Neural crest cell (in vitro differentiated cells): ENCODE data around the gene HMCN2. TPM values are rescaled to one million over a fixed set of nuclear protein-coding genes. Genes with fewer than 3 reads are reported as not detected.

Source experiments
- DNase-seq: peaks from one replicate; pipeline ENCODE4 v3.0.0; 2021; ENCODE audit warnings: low read depth, mixed read lengths, low spot score
- H3K27ac Mint-ChIP-seq: one replicate; pipeline ENCODE4 v1.8.0; 2021; ENCODE audit warnings: mild to moderate bottlenecking, mixed read lengths; ENCODE audit not compliant: unreplicated experiment
- H3K27me3 Mint-ChIP-seq: 2 replicates; pipeline ENCODE4 v1.8.0; 2021; ENCODE audit warnings: low read depth, mild to moderate bottlenecking, mixed read lengths
- H3K36me3 Mint-ChIP-seq: 2 replicates; pipeline ENCODE4 v1.8.0; 2021; ENCODE audit warnings: low read depth, mild to moderate bottlenecking, mixed read lengths
- H3K4me1 Mint-ChIP-seq: 2 replicates; pipeline ENCODE4 v1.8.0; 2021; ENCODE audit warnings: mixed read lengths
- H3K4me3 Mint-ChIP-seq: one replicate; pipeline ENCODE4 v1.8.0; 2021; ENCODE audit warnings: mild to moderate bottlenecking, mixed read lengths
- H3K9me3 Mint-ChIP-seq: 2 replicates; pipeline ENCODE4 v1.8.0; 2021; ENCODE audit warnings: mixed read lengths
- total RNA-seq: library from RNA; stranded (reverse); gene quantifications from 2 replicates; pipeline ENCODE4 v1.2.1, GENCODE V29; 2021
- TF ChIP-seq, protein P1 (sequence below): fragments of 200-600 bp; sonication (generic); conservative IDR thresholded peaks from 2 replicates; pipeline ENCODE4 v1.5.0; 2021; ENCODE audit warnings: antibody characterized with exemption, mild to moderate bottlenecking

Gene HMCN2
- total RNA-seq, 1 donor from 2014 or later: not detected

DNA sequence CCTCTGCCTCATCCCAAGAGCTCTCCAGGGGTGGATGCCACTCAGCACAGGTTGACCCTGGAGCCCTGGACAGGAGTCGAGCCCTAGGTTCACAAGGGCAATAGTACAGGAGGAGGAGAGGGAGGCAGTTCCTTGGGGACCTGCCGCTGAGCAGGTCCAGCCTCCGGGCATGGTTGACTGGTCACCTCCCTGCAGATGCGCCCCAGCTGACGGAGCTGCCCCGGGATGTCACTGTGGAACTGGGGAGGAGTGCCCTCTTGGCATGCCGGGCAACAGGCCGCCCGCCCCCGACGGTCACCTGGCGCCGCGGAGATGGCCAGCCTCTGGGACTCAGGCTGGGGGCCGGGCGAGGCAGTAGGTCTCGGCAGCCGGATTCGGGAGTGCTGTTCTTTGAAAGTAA, 53.7 kb downstream of the HMCN2 start:
- H3K36me3 Mint-ChIP-seq: no peaks in the 10 kb centered on the region
- TF ChIP-seq, protein P1, sequence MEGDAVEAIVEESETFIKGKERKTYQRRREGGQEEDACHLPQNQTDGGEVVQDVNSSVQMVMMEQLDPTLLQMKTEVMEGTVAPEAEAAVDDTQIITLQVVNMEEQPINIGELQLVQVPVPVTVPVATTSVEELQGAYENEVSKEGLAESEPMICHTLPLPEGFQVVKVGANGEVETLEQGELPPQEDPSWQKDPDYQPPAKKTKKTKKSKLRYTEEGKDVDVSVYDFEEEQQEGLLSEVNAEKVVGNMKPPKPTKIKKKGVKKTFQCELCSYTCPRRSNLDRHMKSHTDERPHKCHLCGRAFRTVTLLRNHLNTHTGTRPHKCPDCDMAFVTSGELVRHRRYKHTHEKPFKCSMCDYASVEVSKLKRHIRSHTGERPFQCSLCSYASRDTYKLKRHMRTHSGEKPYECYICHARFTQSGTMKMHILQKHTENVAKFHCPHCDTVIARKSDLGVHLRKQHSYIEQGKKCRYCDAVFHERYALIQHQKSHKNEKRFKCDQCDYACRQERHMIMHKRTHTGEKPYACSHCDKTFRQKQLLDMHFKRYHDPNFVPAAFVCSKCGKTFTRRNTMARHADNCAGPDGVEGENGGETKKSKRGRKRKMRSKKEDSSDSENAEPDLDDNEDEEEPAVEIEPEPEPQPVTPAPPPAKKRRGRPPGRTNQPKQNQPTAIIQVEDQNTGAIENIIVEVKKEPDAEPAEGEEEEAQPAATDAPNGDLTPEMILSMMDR: no peak

DNA sequence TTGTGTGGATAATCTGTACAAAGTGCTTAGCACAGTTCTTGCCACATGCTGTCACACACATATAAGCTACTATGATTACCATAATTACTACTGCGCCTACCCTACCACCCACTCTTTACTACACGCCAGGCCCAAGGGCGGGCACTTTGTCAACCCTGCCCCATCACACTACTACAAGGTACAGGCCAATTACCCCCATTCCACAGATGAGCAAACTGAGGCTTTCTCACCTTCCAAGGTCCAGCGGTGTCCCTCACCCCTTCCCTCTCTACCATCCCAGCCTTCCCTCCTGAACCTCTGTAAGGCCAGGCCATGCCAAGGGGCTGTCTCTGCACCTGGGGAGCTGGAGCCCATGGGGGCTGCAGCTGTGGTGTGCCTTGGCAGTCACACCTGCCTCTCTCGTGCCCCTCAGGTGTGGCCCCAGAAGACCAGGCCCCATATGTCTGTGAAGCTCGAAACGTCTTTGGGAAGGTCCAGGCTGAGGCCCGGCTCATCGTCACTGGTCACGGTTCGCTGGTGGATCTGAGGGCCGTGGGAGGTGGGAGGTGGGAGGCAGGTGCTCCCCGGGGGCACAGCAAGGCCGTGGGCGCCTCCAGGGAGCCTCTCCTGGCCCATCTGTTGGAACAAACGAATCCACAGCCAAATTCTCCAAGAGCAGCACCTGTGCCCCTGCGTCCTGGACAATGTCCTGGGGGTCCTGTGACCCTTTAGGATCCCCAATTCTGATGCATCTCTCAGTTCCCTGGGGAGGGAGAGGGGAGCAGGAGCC, 54.6 kb downstream of the HMCN2 start:
- Mint-ChIP-seq H3K4me1 (peaks cover 13% of the 10 kb centered on the region), H3K36me3 (no peaks in the 10 kb centered on the region), H3K9me3 (no peaks in the 10 kb centered on the region), H3K4me3 (no peak overlapping the region), H3K27ac (no peak overlapping the region), H3K27me3 (peaks cover 62% of the 10 kb centered on the region)
- no peak for DNase-seq
- TF ChIP-seq, protein P1: no peak

More for the DNA sequence above, 53.7 kb downstream of the HMCN2 start:
- Mint-ChIP-seq H3K9me3 (no peaks in the 10 kb centered on the region), H3K27ac (no peak overlapping the region), H3K4me3 (no peak overlapping the region), H3K27me3 (peaks cover 62% of the 10 kb centered on the region), H3K4me1 (peaks cover 13% of the 10 kb centered on the region)
- no peak for DNase-seq

- Mint-ChIP-seq H3K9me3 (no peaks in the 10 kb centered on the region), H3K4me3 (no peak overlapping the region), H3K27ac (no peak overlapping the region), H3K36me3 (no peaks in the 10 kb centered on the region), H3K4me1 (peaks cover 13% of the 10 kb centered on the region), H3K27me3 (peaks cover 57% of the 10 kb centered on the region)
- no peak for DNase-seq
- TF ChIP-seq, protein P1: no peak
Observed at GRCh38 chr9:130320723-130321481, 55.3 kb downstream of the HMCN2 start.

DNA sequence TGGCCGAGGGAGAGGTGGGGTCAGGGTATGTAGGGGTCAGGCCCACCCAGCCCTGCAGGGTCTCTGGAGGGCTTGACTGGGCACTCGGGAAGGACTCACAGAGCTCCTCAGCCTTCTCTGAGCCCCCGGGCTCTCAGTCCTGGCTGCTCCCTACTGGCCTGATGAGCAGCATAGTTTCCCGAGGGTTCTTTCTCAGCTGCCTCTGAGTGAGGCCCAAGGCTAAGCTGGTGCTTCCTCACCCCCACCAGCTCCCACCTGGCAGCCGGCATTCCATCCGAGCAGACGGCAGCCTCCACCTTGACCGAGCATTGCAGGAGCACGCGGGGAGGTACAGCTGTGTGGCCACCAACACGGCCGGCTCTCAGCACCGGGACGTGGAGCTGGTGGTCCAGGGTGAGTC, 56.0 kb downstream of the HMCN2 start:
- H3K36me3 Mint-ChIP-seq: no peaks in the 10 kb centered on the region
- peaks cover 57% of the 10 kb centered on the region for H3K27me3 Mint-ChIP-seq
- TF ChIP-seq, protein P1: no peak
- no peak overlapping the region for H3K4me3 Mint-ChIP-seq
- H3K27ac Mint-ChIP-seq: no peak overlapping the region
- no peak for DNase-seq
- peaks cover 13% of the 10 kb centered on the region for H3K4me1 Mint-ChIP-seq
- H3K9me3 Mint-ChIP-seq: no peaks in the 10 kb centered on the region

- Mint-ChIP-seq H3K4me1 (peaks cover 5% of the 10 kb centered on the region), H3K27me3 (peaks cover 45% of the 10 kb centered on the region), H3K9me3 (no peaks in the 10 kb centered on the region), H3K27ac (no peak overlapping the region), H3K36me3 (no peaks in the 10 kb centered on the region), H3K4me3 (no peak overlapping the region)
- TF ChIP-seq, protein P1: no peak
- no peak for DNase-seq
Observed at GRCh38 chr9:130323051-130323745, 57.6 kb downstream of the HMCN2 start.
